Lung (tissue), 12 donors: ENCODE measurements around the gene CD82. TPM values are rescaled to one million over a fixed set of nuclear protein-coding genes. Genes with fewer than 3 reads are reported as not detected.

Experiments
- ATAC-seq: fragments of 200-7000 bp; cut with Tn5 transposase; one replicate; pipeline ENCODE4 v1.9.1; 2020; ENCODE audit warnings: moderate number of reproducible peaks; ENCODE audit not compliant: insufficient read depth, low FRiP score
- DNase-seq, 3 donors: peaks; one replicate each; pipeline ENCODE4 v3.0.0-alpha.2; 2013 to 2017
- H3K27ac ChIP-seq, 2 donors: one replicate each; pipeline ENCODE4 v1.5.1; 2013; ENCODE audit warnings: mild to moderate bottlenecking in 2 of 2, moderate library complexity in 2 of 2, control low read depth in 1 of 2, inconsistent platforms in 1 of 2, low read depth in 1 of 2, low read length in 1 of 2
- H3K27me3 ChIP-seq, 3 donors: one replicate each; pipeline ENCODE4 v1.5.1; 2013; ENCODE audit warnings: low read length in 2 of 3; ENCODE audit not compliant: control insufficient read depth in 3 of 3, insufficient read depth in 3 of 3
- H3K36me3 ChIP-seq, 4 donors: one replicate each; pipeline ENCODE4 v1.5.1; 2013; ENCODE audit warnings: low read length in 4 of 4, mild to moderate bottlenecking in 1 of 4, moderate library complexity in 1 of 4; ENCODE audit not compliant: control insufficient read depth in 4 of 4, insufficient read depth in 4 of 4
- H3K4me1 ChIP-seq, 5 donors: one replicate each; pipeline ENCODE4 v1.5.1; 2013; ENCODE audit warnings: low read length in 5 of 5, mild to moderate bottlenecking in 2 of 5, moderate library complexity in 1 of 5; ENCODE audit not compliant: control insufficient read depth in 5 of 5, insufficient read depth in 5 of 5
- H3K4me3 ChIP-seq: one replicate; pipeline ENCODE4 v1.5.1; 2013; ENCODE audit warnings: mild to moderate bottlenecking, control low read depth, moderate library complexity
- H3K9ac ChIP-seq, 2 donors: one replicate each; pipeline ENCODE4 v1.5.1; 2013; ENCODE audit warnings: low read length in 2 of 2, control low read depth in 1 of 2; ENCODE audit not compliant: insufficient read depth in 1 of 2
- H3K9me3 ChIP-seq, 4 donors: one replicate each; pipeline ENCODE4 v1.5.1; 2013; ENCODE audit warnings: low read length in 3 of 4, mild to moderate bottlenecking in 1 of 4, moderate library complexity in 1 of 4; ENCODE audit not compliant: control insufficient read depth in 4 of 4, insufficient read depth in 3 of 4
- WGBS, 2 donors: extraction: QIAGEN DNeasy Blood & Tissue Kit; methylation state at CpG; one replicate each; pipeline ENCODE4 v1.1.7; 2013; 5-methylcytosine and 5-hydroxymethylcytosine counted together
- polyA plus RNA-seq, 2 donors: library from polyadenylated mRNA; stranded (reverse); fragments of 200-250 nt; gene quantifications; one replicate each; pipeline ENCODE4 v1.2.1, GENCODE V29; 2013
- total RNA-seq, 2 donors: library from RNA; depleted of rRNA in 1 of 2; stranded (reverse); fragments of >200 nt in 1 of 2; gene quantifications; one replicate each; pipeline ENCODE4 v1.2.1, GENCODE V29; 2014 to 2021
- TF ChIP-seq, protein P1 (sequence below): IDR thresholded peaks from 2 replicates; pipeline ENCODE4 v1.5.1; 2012; ENCODE audit warnings: mild to moderate bottlenecking; ENCODE audit errors: control extremely low read depth, extremely low read depth
- donor health status: control.
- donor health status: control.
- donor health status: Bipolar disorder and iron deficiency.
- donor health status: healthy.
- donor health status: DM: yes; HTN: yes; CAD: no.

The CD82 gene
- total and polyA plus RNA-seq, 4 donors: 63.3 to 237 (median 190) TPM

DNA sequence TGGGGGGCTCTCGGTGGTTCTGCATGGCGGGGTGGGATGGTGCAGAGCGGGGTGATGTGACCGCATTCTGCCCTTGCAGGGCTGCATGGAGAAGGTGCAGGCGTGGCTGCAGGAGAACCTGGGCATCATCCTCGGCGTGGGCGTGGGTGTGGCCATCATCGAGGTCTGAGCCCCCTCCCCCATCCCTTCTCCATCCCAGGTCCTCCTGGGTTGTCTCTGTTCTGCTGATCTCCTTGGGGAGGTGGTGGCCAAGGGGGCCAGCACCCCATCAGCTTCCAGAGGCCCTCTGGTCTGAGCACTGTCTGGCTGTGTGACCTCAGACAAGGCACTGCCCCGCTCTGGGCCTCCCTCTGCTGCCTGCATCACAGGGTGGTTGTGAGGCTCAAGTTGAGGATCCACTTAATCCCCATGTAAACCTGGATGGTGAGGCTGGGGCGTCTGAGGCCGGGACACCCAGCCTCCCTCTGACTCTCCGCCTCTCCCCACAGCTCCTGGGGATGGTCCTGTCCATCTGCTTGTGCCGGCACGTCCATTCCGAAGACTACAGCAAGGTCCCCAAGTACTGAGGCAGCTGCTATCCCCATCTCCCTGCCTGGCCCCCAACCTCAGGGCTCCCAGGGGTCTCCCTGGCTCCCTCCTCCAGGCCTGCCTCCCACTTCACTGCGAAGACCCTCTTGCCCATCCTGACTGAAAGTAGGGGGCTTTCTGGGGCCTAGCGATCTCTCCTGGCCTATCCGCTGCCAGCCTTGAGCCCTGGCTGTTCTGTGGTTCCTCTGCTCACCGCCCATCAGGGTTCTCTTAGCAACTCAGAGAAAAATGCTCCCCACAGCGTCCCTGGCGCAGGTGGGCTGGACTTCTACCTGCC lies 53.3 kb downstream of the CD82 start:
- H3K36me3 ChIP-seq: peaks cover 0 to 33% (median 5%) of the 10 kb centered on the region in 4 donors
- H3K4me1 ChIP-seq: peaks cover 0 to 12% (median 0%) of the 10 kb centered on the region in 5 donors
- no peak overlapping the region for H3K4me3 ChIP-seq
- DNase-seq (no peak), ATAC-seq (no peak)
- no peaks in the 10 kb centered on the region for H3K27me3 ChIP-seq
- peaks cover 0 to 2% (median 0%) of the 10 kb centered on the region in 4 donors for H3K9me3 ChIP-seq
- no peak overlapping the region for H3K9ac ChIP-seq
- WGBS, 2 donors: 94 to 98% methylated on average over 21 to 22 of the region's 22 CpGs
- no peak overlapping the region for H3K27ac ChIP-seq
- TF ChIP-seq, protein P1, sequence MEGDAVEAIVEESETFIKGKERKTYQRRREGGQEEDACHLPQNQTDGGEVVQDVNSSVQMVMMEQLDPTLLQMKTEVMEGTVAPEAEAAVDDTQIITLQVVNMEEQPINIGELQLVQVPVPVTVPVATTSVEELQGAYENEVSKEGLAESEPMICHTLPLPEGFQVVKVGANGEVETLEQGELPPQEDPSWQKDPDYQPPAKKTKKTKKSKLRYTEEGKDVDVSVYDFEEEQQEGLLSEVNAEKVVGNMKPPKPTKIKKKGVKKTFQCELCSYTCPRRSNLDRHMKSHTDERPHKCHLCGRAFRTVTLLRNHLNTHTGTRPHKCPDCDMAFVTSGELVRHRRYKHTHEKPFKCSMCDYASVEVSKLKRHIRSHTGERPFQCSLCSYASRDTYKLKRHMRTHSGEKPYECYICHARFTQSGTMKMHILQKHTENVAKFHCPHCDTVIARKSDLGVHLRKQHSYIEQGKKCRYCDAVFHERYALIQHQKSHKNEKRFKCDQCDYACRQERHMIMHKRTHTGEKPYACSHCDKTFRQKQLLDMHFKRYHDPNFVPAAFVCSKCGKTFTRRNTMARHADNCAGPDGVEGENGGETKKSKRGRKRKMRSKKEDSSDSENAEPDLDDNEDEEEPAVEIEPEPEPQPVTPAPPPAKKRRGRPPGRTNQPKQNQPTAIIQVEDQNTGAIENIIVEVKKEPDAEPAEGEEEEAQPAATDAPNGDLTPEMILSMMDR: no peak

DNA sequence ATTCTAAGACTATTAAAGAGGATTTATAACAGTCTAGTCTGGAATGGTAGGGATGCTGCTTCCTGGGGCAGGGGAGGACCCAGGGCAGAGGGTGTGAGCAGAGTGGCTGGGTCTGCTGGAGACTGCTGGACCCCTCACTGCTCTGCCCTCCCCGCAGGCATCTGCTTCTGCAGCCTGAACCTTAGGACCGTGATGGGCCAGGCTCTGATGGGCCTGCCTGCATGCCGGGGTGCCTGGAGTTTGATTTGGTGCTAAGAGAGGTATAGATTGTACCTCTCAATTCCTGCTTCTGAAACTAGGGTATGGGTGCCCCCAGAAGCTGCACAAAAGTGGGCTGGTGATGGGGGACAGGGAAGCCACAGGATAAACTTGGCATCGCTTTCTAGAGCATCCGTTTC lies 54.9 kb downstream of the CD82 start:
- WGBS, 2 donors: 96 to 98% methylated on average over 5 of the region's 5 CpGs

DNA sequence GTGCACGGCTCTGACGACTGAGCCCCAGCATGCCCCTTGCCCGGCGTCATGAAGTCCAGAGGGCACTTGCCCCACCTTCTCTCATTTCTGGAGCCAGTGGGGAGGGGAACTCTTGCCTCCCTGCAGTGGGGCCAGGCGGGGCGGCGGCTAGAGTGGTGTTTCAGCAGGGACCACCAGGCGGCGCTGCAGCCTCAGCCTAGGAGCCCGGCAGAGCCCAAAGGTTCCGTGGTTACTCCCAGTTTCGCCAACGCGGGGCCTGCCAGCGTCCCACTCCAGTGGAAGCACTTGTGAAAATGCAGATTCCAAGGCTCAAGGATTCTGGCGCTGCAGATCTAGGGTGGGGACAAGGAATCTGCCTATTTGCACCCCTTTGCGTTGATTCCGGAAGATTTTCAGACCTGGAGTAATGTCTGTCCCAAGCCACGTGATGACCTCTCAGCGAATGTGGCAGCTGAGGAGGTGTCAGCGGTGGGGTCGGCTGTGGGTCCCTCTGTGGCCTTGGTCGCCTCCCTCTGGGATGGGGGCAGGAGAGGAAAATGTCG lies 55.7 kb downstream of the CD82 start:
- no peak for ATAC-seq
- no peak overlapping the region for H3K27ac ChIP-seq
- no peak overlapping the region for H3K9ac ChIP-seq
- peak; percentile 73 to 85 (median 77) for DNase-seq
- TF ChIP-seq, protein P1: peak; percentile 77
- H3K4me3 ChIP-seq: no peak overlapping the region
- H3K36me3 ChIP-seq: peaks cover 0 to 20% (median 3%) of the 10 kb centered on the region in 4 donors
- H3K4me1 ChIP-seq: peaks cover 0 to 16% (median 3%) of the 10 kb centered on the region in 5 donors
- H3K9me3 ChIP-seq: peaks cover 0 to 2% (median 0%) of the 10 kb centered on the region in 4 donors
- WGBS, 2 donors: 32 to 41% methylated on average over 24 of the region's 24 CpGs
- H3K27me3 ChIP-seq: no peaks in the 10 kb centered on the region

More for the DNA sequence above, 54.9 kb downstream of the CD82 start:
- DNase-seq (no peak), ATAC-seq (no peak)
- peaks cover 0 to 2% (median 0%) of the 10 kb centered on the region in 4 donors for H3K9me3 ChIP-seq
- H3K9ac ChIP-seq: no peak overlapping the region
- peaks cover 0 to 16% (median 3%) of the 10 kb centered on the region in 5 donors for H3K4me1 ChIP-seq
- H3K36me3 ChIP-seq: peaks cover 0 to 26% (median 4%) of the 10 kb centered on the region in 4 donors
- H3K4me3 ChIP-seq: no peak overlapping the region
- no peak overlapping the region for H3K27ac ChIP-seq
- TF ChIP-seq, protein P1: no peak
- H3K27me3 ChIP-seq: no peaks in the 10 kb centered on the region
